ENCODE measurements around the gene ZNF804A. TPM values are rescaled to one million over a fixed set of nuclear protein-coding genes. Genes with fewer than 3 reads are reported as not detected.

Gene ZNF804A
- total and polyA plus RNA-seq, 8 donors = 0.03 to 3.7 (median 0.33) TPM; not detected in 2

GRCh38 chr2:184851576-184851975 is 253.2 kb downstream of the ZNF804A start:
- 66 to 87% (median 80%) methylated on average over 1 of the region's 1 CpG for WGBS, 5 donors
- no peaks in the 10 kb centered on the region for H3K36me3 ChIP-seq

GRCh38 chr2:184859187-184859586 is 260.9 kb downstream of the ZNF804A start:
- intact Hi-C loops (cut with DNase I; ENCODE audit: low total_unique reads) = no loop called here
- Histone ChIP-seq H3K4me3 (no peak overlapping the region), H3K27ac (no peak overlapping the region), H3K4me1 (no peaks in the 10 kb centered on the region), H3K36me3 (no peaks in the 10 kb centered on the region), H3K27me3 (no peaks in the 10 kb centered on the region), H3K9me3 (peaks cover 0 to 42% (median 30%) of the 10 kb centered on the region in 4 donors)
- TF ChIP-seq CTCF (IDR thresholded peaks at IDR 0.05) = no peak
- no peak for DNase-seq

More at GRCh38 chr2:184851576-184851975, 253.2 kb downstream of the ZNF804A start:
- H3K9me3 ChIP-seq = peaks cover 0 to 2% (median 0%) of the 10 kb centered on the region in 4 donors
- no peaks in the 10 kb centered on the region for H3K4me1 ChIP-seq
- H3K27me3 ChIP-seq = no peaks in the 10 kb centered on the region
- intact Hi-C loops (cut with DNase I; ENCODE audit: low total_unique reads) = no loop called here
- no peak for TF ChIP-seq EP300 (IDR thresholded peaks at IDR 0.05)
- no peak for TF ChIP-seq POLR2A (IDR thresholded peaks at IDR 0.05)
- no peak for TF ChIP-seq POLR2AphosphoS5 (IDR thresholded peaks at IDR 0.05)
- TF ChIP-seq CTCF (IDR thresholded peaks at IDR 0.05) = no peak
- no peak overlapping the region for H3K4me3 ChIP-seq
- H3K27ac ChIP-seq = no peak overlapping the region
- DNase-seq = no peak

- 67 to 100% (median 90%) methylated on average over 2 of the region's 2 CpGs for WGBS, 5 donors
- peaks cover 0 to 42% (median 30%) of the 10 kb centered on the region in 4 donors for H3K9me3 ChIP-seq
- no peaks in the 10 kb centered on the region for H3K27me3 ChIP-seq
- intact Hi-C loops (cut with DNase I; ENCODE audit: low total_unique reads) = no loop called here
- DNase-seq = no peak
- no peak for TF ChIP-seq POLR2AphosphoS5 (IDR thresholded peaks at IDR 0.05)
- no peak for TF ChIP-seq CTCF (IDR thresholded peaks at IDR 0.05)
- TF ChIP-seq EP300 (IDR thresholded peaks at IDR 0.05) = no peak
- TF ChIP-seq POLR2A (IDR thresholded peaks at IDR 0.05) = no peak
- H3K4me3 ChIP-seq = no peak overlapping the region
- H3K27ac ChIP-seq = no peak overlapping the region
- H3K36me3 ChIP-seq = no peaks in the 10 kb centered on the region
- H3K4me1 ChIP-seq = no peaks in the 10 kb centered on the region
Measured at GRCh38 chr2:184860744-184861143, 262.4 kb downstream of the ZNF804A start.

GRCh38 chr2:184875212-184875611 is 276.9 kb downstream of the ZNF804A start:
- Histone ChIP-seq H3K4me3 (no peak overlapping the region), H3K27ac (no peak overlapping the region), H3K27me3 (no peaks in the 10 kb centered on the region), H3K9me3 (no peaks in the 10 kb centered on the region), H3K36me3 (no peaks in the 10 kb centered on the region), H3K4me1 (no peaks in the 10 kb centered on the region)
- TF ChIP-seq POLR2AphosphoS5 (IDR thresholded peaks at IDR 0.05) = no peak
- no peak for TF ChIP-seq CTCF (IDR thresholded peaks at IDR 0.05)
- TF ChIP-seq EP300 (IDR thresholded peaks at IDR 0.05) = no peak
- TF ChIP-seq POLR2A (IDR thresholded peaks at IDR 0.05) = no peak
- no peak for DNase-seq
- intact Hi-C loops (cut with DNase I; ENCODE audit: low total_unique reads) = no loop called here

- DNase-seq = no peak
- no peaks in the 10 kb centered on the region for H3K27me3 ChIP-seq
- peaks cover 0 to 2% (median 0%) of the 10 kb centered on the region in 4 donors for H3K9me3 ChIP-seq
- H3K36me3 ChIP-seq = no peaks in the 10 kb centered on the region
- no peak overlapping the region for H3K27ac ChIP-seq
- no peak overlapping the region for H3K4me3 ChIP-seq
- intact Hi-C loops (cut with DNase I; ENCODE audit: low total_unique reads) = no loop called here
- H3K4me1 ChIP-seq = no peaks in the 10 kb centered on the region
- TF ChIP-seq CTCF (IDR thresholded peaks at IDR 0.05) (no peak), EP300 (IDR thresholded peaks at IDR 0.05) (no peak), POLR2A (IDR thresholded peaks at IDR 0.05) (no peak), POLR2AphosphoS5 (IDR thresholded peaks at IDR 0.05) (no peak)
Measured at GRCh38 chr2:184875911-184876310, 277.6 kb downstream of the ZNF804A start.
